ENCODE measurements around the gene C3orf80. TPM values are rescaled to one million over a fixed set of nuclear protein-coding genes. Genes with fewer than 3 reads are reported as not detected.

C3orf80 gene
- total RNA-seq, 1 donor from 2014 or later = 2.6 TPM

Other genes starting within 250 kb of the C3orf80 start
- 0.72 TPM for gene IL12A, start 236.6 kb upstream of the C3orf80 start, total RNA-seq (ENCODE audit: insufficient read depth, low replicate concordance)
- gene IFT80, start 173.8 kb downstream of the C3orf80 start, total RNA-seq (ENCODE audit: insufficient read depth, low replicate concordance) = 120 TPM
- 64.3 TPM for gene SMC4, start 174.2 kb downstream of the C3orf80 start, total RNA-seq (ENCODE audit: insufficient read depth, low replicate concordance)
- 20.2 TPM for gene TRIM59, start 224.4 kb downstream of the C3orf80 start, total RNA-seq (ENCODE audit: insufficient read depth, low replicate concordance)

Measured in umbilical cord (tissue), 1 donor.